Adrenal gland (tissue), 5 donors: ENCODE data around the gene CELF2.

Experiments used
- CTCF ChIP-seq, 6 experiments: fragments of 450-650 bp in 4 of 6; fragments of 200-600 bp in 2 of 6; sonication (generic) in 1 of 6; IDR thresholded peaks; 1 replicate in 5 of 6; 2 replicates in 1 of 6; pipeline versions ENCODE4 v1.5.1 to v1.8.0; 2016 to 2021; ENCODE audit warnings: antibody characterized with exemption in 6 of 6, mild to moderate bottlenecking in 2 of 6, moderate library complexity in 1 of 6
- POLR2A ChIP-seq, 2 donors: fragments of 450-650 bp; IDR thresholded peaks; one replicate each; pipeline ENCODE4 v1.6.1; 2017; ENCODE audit warnings: antibody characterized with exemption in 2 of 2, mild to moderate bottlenecking in 2 of 2, moderate library complexity in 1 of 2
- donor health status: DM: no; HTN: no; CAD: no.

GRCh38 chr10:11183015-11183414 is 165.3 kb downstream of the CELF2 start:
- TF ChIP-seq CTCF (IDR thresholded peaks at IDR 0.05): no peak
- TF ChIP-seq POLR2A (IDR thresholded peaks at IDR 0.05): no peak
